Parathyroid adenoma (tissue), 2 donors: ENCODE results near the gene UBAP2.

Experiments
- H2AFZ ChIP-seq: fragments of 300-600 bp; sonication (generic); one replicate; pipeline ENCODE4 v1.7.0; 2017; ENCODE audit warnings: antibody characterized with exemption, mild to moderate bottlenecking
- H3K27ac ChIP-seq: fragments of 300-600 bp; sonication (generic); one replicate; pipeline ENCODE4 v1.7.0; 2017
- H3K27me3 ChIP-seq: fragments of 300-600 bp; sonication (generic); one replicate; pipeline ENCODE4 v1.7.0; 2017; ENCODE audit warnings: low read length; ENCODE audit not compliant: control insufficient read depth, insufficient read depth
- H3K36me3 ChIP-seq: fragments of 300-600 bp; sonication (generic); one replicate; pipeline ENCODE4 v1.7.0; 2017; ENCODE audit warnings: low read length; ENCODE audit not compliant: control insufficient read depth, insufficient read depth
- H3K4me1 ChIP-seq: fragments of 300-600 bp; sonication (generic); one replicate; pipeline ENCODE4 v1.7.0; 2017; ENCODE audit warnings: control low read depth
- H3K4me2 ChIP-seq: fragments of 300-600 bp; sonication (generic); one replicate; pipeline ENCODE4 v1.7.0; 2017; ENCODE audit warnings: low read length
- H3K4me3 ChIP-seq: fragments of 300-600 bp; sonication (generic); one replicate; pipeline ENCODE4 v1.7.0; 2017; ENCODE audit warnings: low read depth, low read length
- H3K79me2 ChIP-seq: fragments of 300-600 bp; sonication (generic); one replicate; pipeline ENCODE4 v1.7.0; 2017; ENCODE audit warnings: control low read depth
- H3K9ac ChIP-seq: fragments of 300-600 bp; sonication (generic); one replicate; pipeline ENCODE4 v1.7.0; 2017; ENCODE audit warnings: mild to moderate bottlenecking
- H3K9me3 ChIP-seq: fragments of 300-600 bp; sonication (generic); one replicate; pipeline ENCODE4 v1.7.0; 2017; ENCODE audit warnings: low read length; ENCODE audit not compliant: control insufficient read depth
- TF ChIP-seq, protein P1 (sequence below): fragments of 300-600 bp; sonication (generic); IDR thresholded peaks from one replicate; pipeline ENCODE4 v1.7.0; 2017; ENCODE audit warnings: antibody characterized with exemption, mild to moderate bottlenecking
- donor health status: primary hyperparathyroidism.

The UBAP2 gene

GRCh38 chr9:33932078-33932807, 116.4 kb downstream of the UBAP2 start:
- H3K27me3 ChIP-seq, result no peaks in the 10 kb centered on the region
- H3K4me3 ChIP-seq, result no peak overlapping the region
- H3K9ac ChIP-seq, result no peak overlapping the region
- TF ChIP-seq, protein P1, sequence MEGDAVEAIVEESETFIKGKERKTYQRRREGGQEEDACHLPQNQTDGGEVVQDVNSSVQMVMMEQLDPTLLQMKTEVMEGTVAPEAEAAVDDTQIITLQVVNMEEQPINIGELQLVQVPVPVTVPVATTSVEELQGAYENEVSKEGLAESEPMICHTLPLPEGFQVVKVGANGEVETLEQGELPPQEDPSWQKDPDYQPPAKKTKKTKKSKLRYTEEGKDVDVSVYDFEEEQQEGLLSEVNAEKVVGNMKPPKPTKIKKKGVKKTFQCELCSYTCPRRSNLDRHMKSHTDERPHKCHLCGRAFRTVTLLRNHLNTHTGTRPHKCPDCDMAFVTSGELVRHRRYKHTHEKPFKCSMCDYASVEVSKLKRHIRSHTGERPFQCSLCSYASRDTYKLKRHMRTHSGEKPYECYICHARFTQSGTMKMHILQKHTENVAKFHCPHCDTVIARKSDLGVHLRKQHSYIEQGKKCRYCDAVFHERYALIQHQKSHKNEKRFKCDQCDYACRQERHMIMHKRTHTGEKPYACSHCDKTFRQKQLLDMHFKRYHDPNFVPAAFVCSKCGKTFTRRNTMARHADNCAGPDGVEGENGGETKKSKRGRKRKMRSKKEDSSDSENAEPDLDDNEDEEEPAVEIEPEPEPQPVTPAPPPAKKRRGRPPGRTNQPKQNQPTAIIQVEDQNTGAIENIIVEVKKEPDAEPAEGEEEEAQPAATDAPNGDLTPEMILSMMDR, result no peak
- H3K4me2 ChIP-seq, result no peak overlapping the region
- no peak overlapping the region for H3K27ac ChIP-seq
- H2AFZ ChIP-seq, result no peak overlapping the region
- H3K9me3 ChIP-seq, result no peaks in the 10 kb centered on the region
- H3K4me1 ChIP-seq, result no peaks in the 10 kb centered on the region
- H3K36me3 ChIP-seq, result no peaks in the 10 kb centered on the region
- no peaks in the 10 kb centered on the region for H3K79me2 ChIP-seq

DNA sequence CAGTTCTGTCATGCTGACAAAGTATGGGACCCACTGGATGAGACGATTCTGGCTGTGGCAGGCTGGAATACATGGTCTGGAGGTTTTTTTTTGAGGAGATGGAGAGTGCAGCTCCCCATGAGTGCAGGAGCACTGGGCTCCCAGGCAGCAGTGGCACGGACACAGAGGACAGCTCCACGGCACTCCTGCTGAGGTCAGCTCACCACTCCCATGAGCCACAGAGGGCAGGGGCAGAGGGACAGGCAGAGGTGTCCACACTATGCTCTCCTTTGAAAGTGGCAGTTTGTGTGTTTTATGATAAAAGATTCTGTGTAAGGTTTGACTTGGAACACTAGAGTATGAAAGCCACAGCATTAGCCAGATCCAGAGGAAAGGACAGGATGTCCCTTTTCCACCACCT, 117.4 kb downstream of the UBAP2 start:
- TF ChIP-seq, protein P1, result no peak
- H3K36me3 ChIP-seq, result no peaks in the 10 kb centered on the region

DNA sequence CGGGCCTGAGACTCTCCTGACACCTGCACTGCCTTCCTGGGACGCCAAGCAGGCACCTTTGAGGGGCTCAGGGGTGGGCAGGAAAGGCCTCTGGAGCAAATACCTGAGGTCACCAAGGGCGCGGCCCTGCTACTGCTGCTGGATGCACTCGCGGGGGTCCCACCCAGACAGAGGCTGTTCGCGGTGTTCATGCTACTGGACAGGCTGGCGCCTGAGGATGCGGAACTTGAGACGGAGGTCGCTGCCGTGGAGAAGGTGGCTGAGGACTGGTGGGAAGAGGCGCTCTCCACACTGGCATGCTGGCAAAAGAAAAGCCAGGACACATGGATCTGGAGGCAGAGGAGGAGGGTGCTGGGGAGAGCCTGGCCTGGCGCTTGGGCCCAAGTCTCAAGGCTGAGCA, 121.0 kb downstream of the UBAP2 start:
- H2AFZ ChIP-seq, result no peak overlapping the region
- H3K4me2 ChIP-seq, result no peak overlapping the region
- TF ChIP-seq, protein P1, result no peak
- H3K27ac ChIP-seq, result no peak overlapping the region
- no peaks in the 10 kb centered on the region for H3K36me3 ChIP-seq
- no peaks in the 10 kb centered on the region for H3K79me2 ChIP-seq
- no peak overlapping the region for H3K4me3 ChIP-seq
- no peaks in the 10 kb centered on the region for H3K9me3 ChIP-seq
- no peak overlapping the region for H3K9ac ChIP-seq
- H3K4me1 ChIP-seq, result no peaks in the 10 kb centered on the region
- H3K27me3 ChIP-seq, result no peaks in the 10 kb centered on the region

More for the DNA sequence above, 117.4 kb downstream of the UBAP2 start:
- H3K79me2 ChIP-seq, result no peaks in the 10 kb centered on the region
- H3K9ac ChIP-seq, result no peak overlapping the region
- no peak overlapping the region for H3K4me3 ChIP-seq
- no peaks in the 10 kb centered on the region for H3K27me3 ChIP-seq
- H3K4me2 ChIP-seq, result no peak overlapping the region
- H3K9me3 ChIP-seq, result no peaks in the 10 kb centered on the region
- H3K4me1 ChIP-seq, result no peaks in the 10 kb centered on the region
- no peak overlapping the region for H3K27ac ChIP-seq
- H2AFZ ChIP-seq, result no peak overlapping the region

DNA sequence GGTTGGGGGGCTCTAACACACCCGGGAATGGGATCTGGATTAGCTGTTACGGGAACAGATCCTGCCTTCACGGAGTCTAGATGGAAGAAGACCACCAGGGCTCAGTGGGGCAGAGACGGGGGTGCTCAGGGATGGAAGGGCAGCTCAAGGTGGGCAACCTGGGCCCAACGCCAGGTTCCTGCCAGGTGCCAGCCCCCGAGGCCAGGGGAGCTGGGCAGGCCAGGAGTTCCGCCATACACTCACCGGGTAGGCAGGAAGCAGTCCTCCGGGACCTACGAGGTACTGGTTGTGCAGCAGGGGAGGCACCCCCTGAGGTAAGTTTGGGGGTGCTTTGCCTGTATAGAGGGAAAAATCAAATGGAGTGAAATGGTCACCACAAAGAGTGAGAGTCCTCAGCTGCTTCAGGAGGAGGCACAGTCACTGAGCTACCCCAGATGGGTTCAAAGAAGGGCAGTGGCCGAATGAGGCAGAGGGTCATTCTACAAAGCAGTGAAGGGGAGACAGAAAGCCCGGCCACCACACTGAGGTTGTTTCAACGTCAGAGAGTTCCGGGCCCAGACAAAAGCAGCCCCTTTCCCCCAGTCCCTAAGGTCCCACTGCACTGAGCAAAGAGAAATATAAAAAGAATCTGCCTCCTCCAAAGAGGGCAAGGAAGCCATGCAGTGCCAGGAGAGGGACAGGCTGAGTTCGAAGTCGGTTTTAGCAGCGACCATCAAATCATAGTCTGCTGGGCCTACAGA, 121.8 kb downstream of the UBAP2 start:
- TF ChIP-seq, protein P1, result no peak
- Histone ChIP-seq H3K9me3 (no peaks in the 10 kb centered on the region), H3K4me2 (no peak overlapping the region), H3K9ac (no peak overlapping the region), H3K27ac (no peak overlapping the region), H3K4me3 (no peak overlapping the region), H3K36me3 (no peaks in the 10 kb centered on the region), H3K4me1 (no peaks in the 10 kb centered on the region), H3K79me2 (no peaks in the 10 kb centered on the region), H2AFZ (no peak overlapping the region), H3K27me3 (no peaks in the 10 kb centered on the region)
